ENCODE data around the gene IKBKG.

IKBKG gene

GRCh38 chrX:154525606-154526490, 21.6 kb upstream of the IKBKG start:
- H3K4me3 ChIP-seq (ENCODE audit: low read depth, low read length): no peak overlapping the region
- no peak for TF ChIP-seq CTCF (IDR thresholded peaks at IDR 0.05; ENCODE audit: low read depth, low read length)
- in situ Hi-C loops (cut with HindIII; ENCODE audit: low sequenced_read_pairs): no loop called here
- DNase-seq (ENCODE audit: low read depth, low spot score): no peak

GRCh38 chrX:154526901-154527675, 20.3 kb upstream of the IKBKG start:
- peak; percentile 66 for TF ChIP-seq CTCF (IDR thresholded peaks at IDR 0.05; ENCODE audit: low read depth, low read length)
- H3K4me3 ChIP-seq (ENCODE audit: low read depth, low read length): peak overlapping the region; percentile 25
- in situ Hi-C loops (cut with HindIII; ENCODE audit: low sequenced_read_pairs): no loop called here
- peak; percentile 78 for DNase-seq (ENCODE audit: low read depth, low spot score)

GRCh38 chrX:154529206-154529612, 18.2 kb upstream of the IKBKG start:
- no peak for DNase-seq (ENCODE audit: low read depth, low spot score)
- no peak for TF ChIP-seq CTCF (IDR thresholded peaks at IDR 0.05; ENCODE audit: low read depth, low read length)
- no peak overlapping the region for H3K4me3 ChIP-seq (ENCODE audit: low read depth, low read length)
- in situ Hi-C loops (cut with HindIII; ENCODE audit: low sequenced_read_pairs): no loop called here

GRCh38 chrX:154530286-154530685, 17.1 kb upstream of the IKBKG start:
- DNase-seq (ENCODE audit: low read depth, low spot score): no peak
- H3K4me3 ChIP-seq (ENCODE audit: low read depth, low read length): no peak overlapping the region
- TF ChIP-seq CTCF (IDR thresholded peaks at IDR 0.05; ENCODE audit: low read depth, low read length): no peak
- in situ Hi-C loops (cut with HindIII; ENCODE audit: low sequenced_read_pairs): no loop called here

GRCh38 chrX:154531626-154532025, 15.8 kb upstream of the IKBKG start:
- no peak for TF ChIP-seq CTCF (IDR thresholded peaks at IDR 0.05; ENCODE audit: low read depth, low read length)
- H3K4me3 ChIP-seq (ENCODE audit: low read depth, low read length): no peak overlapping the region
- in situ Hi-C loops (cut with HindIII; ENCODE audit: low sequenced_read_pairs): no loop called here
- peak; percentile 36 for DNase-seq (ENCODE audit: low read depth, low spot score)

GRCh38 chrX:154532690-154533089, 14.7 kb upstream of the IKBKG start:
- no peak for DNase-seq (ENCODE audit: low read depth, low spot score)
- H3K4me3 ChIP-seq (ENCODE audit: low read depth, low read length): no peak overlapping the region
- no peak for TF ChIP-seq CTCF (IDR thresholded peaks at IDR 0.05; ENCODE audit: low read depth, low read length)
- in situ Hi-C loops (cut with HindIII; ENCODE audit: low sequenced_read_pairs): no loop called here

Data from astrocyte of the spinal cord (primary cell).